GM19395 (cell line): Measurements from ENCODE around the gene LACTBL1.
"Not testable (repeated sequence)": the region's sequence is repeated elsewhere in the genome, so short reads cannot be mapped to it uniquely, and the experiment has no call there.

Experiments
- ATAC-seq: cut with Tn5 transposase; IDR thresholded peaks from one replicate; pipeline ENCODE4 v1.9.1; 2021; ENCODE audit warnings: mild to moderate bottlenecking, moderate library complexity; ENCODE audit not compliant: unreplicated experiment

Gene LACTBL1

DNA sequence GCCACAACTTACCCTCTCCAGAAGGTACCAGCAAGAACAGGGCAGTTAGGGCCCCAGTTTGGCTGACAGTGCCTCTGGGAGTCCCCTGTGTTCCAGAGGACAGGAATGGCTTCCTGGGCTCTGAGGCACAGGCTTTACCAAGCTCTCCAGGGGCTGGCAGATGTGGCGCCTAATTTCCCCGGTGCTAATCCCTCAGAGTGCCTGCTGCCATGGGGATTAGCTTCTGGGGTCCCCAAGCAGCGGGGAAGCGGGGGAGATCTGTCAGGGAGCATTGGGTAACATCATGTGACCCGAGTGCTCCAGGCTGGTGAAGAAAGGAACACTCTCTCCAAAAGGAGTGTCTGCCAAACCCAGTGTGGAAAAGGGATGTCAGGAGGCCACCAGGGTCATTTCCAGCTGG is at the start of gene LACTBL1:
Gene LACTBL1 (minus strand): TSS at position 107 of the 400 bp plus-strand sequence. CDS start 550 bp downstream, outside the sequence.
- ATAC-seq, result no peak

- no peak for ATAC-seq
Observed at GRCh38 chr1:23021834-23022233, 49.2 kb upstream of the LACTBL1 start.

DNA sequence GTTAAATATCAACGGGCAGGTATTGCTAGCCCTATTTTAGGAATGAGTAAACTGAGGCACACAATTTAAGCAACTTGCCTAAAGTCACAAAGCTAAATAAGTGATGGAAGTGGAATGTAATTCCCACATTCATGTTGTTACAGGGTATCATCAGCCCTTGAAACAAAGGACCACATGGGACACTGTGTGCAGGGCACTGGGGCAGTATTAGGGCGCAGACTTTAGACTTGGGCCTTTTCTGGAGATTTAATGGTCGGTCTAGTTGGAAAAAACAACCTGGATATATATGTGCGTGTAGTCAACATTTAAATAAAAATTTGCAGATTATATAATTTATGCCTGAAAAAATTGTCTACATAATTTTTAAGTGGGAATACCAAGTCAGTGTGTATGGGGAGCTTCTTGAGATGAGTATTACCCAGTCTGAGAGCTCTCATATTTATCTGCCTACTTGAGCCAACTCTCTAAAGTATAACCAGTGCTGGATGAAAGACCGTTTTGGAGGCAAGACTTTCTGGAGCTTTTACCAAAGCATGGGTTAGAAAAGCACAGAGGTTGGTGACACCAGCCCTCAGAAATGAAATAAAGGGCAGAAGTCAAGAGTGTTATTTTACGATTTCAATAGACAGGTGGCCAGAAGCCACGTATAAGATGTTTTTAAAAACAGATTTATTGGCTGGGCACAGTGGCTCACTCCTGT is 48.2 kb upstream of the LACTBL1 start:
- no peak for ATAC-seq

GRCh38 chr1:23019863-23020625 is 47.4 kb upstream of the LACTBL1 start:
- peak; percentile 35 for ATAC-seq

- peak; percentile 88 for ATAC-seq
Observed at GRCh38 chr1:23019094-23019862, 46.6 kb upstream of the LACTBL1 start, which contains the start of gene KDM1A. Gene KDM1A (plus strand): TSS chr1:23019468. CDS start chr1:23019597, 129 bp downstream.

DNA sequence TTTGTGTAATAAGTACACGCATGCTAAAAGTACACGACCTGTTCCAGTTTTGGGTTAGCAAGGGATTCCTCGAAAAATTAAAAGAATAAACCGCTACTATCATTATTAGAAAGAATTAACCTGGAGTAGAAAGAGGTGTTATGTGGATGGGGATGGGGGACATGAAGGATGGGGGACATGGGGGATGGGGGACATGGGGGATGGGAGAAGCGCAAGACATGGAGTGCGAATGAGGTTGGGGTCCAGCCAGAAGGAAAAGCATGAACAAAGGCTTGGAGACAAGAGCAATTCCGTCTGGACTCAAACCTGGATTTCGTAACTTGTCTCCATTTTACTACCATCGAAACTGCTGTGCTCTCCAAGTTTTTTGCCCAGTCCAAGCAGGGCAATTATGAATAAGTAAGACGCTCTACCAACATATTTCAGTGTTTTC is 46.0 kb upstream of the LACTBL1 start:
- peak; percentile 16 for ATAC-seq

DNA sequence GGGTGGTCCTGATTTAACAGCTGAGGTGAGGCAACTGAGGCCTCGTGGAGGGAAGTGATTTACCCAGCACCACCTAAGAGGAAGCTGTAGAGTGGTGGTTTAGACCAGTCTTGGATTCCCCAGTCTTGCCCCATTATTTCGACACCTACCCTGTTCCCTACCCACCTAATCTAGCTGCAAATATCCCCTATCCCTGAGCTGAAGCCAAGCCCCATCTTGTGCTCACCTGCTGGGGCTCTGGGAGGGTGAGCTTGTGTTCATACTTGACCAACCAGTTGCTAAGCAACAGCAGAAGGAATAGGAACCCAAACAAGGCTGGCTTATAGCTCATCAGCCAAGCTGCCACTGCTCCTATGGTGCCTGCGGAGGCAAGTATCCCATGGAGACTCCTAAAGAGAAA is 41.0 kb upstream of the LACTBL1 start:
- no peak for ATAC-seq

- ATAC-seq, result not testable (repeated sequence)
Observed at GRCh38 chr1:23010025-23010424, 37.4 kb upstream of the LACTBL1 start.

GRCh38 chr1:23008901-23009300 is 36.2 kb upstream of the LACTBL1 start:
- no peak for ATAC-seq

DNA sequence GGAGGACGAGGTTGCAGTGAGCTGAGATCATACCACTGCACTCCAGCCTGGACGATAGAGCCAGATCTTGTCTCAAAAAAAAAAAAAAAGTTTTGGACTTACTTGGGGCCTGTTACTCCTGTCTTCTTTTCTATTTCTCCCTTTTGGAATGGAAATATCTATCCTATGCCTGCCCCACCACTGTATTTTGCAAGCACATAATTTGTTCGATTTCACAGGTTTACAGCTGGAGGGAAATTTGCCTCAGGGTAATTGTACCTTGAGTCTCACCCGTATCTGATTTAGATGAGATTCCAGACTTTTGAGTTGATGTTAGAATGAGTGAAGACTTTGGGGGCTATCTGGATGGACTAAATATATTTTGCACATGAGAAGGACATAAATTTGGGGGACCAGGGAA is 34.4 kb upstream of the LACTBL1 start:
- no peak for ATAC-seq

DNA sequence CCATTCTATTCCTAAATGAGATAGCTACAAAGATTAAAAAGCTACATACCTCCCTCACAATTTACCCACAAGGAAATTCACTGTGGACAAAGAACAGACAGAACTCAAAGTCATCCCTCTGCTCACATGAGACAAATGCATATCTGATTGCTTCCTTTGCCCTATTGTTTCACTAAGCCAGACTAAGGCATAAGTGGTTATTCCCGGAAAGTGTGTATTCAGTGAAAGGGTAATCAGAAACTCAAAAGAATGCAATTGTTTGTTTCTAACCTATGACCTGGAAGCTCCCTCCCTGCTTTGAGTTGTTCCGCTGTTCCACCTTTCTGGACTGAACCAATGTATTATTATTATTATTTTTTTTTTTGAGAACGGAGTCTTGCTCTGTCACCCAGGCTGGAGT is 32.1 kb upstream of the LACTBL1 start:
- not testable (repeated sequence) for ATAC-seq

- no peak for ATAC-seq
Observed at GRCh38 chr1:23004112-23004511, 31.4 kb upstream of the LACTBL1 start.

DNA sequence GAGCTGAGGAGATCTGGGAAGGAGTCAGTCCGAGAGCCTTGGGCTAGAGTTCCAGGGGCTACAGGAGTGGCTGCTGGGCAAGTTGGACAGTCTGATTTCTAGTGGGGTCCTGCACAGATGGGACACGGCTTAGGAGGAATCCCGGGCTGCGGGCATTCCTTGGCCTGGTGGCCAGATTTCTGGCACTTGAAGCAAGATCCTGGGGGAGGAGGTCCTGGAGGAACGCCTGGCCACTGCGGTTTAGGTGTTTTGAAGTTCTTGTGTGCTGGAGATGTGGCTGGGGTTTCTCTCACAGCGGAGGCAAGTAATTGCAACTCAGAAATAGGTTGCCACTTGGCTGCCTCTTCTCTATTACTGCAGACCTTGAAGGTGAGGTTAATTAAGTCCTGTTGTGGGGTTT is 29.6 kb upstream of the LACTBL1 start:
- ATAC-seq, result not testable (repeated sequence)

- ATAC-seq, result not testable (repeated sequence)
Observed at GRCh38 chr1:23000133-23000532, 27.5 kb upstream of the LACTBL1 start.

GRCh38 chr1:22997528-22997927 is 24.9 kb upstream of the LACTBL1 start:
- not testable (repeated sequence) for ATAC-seq

DNA sequence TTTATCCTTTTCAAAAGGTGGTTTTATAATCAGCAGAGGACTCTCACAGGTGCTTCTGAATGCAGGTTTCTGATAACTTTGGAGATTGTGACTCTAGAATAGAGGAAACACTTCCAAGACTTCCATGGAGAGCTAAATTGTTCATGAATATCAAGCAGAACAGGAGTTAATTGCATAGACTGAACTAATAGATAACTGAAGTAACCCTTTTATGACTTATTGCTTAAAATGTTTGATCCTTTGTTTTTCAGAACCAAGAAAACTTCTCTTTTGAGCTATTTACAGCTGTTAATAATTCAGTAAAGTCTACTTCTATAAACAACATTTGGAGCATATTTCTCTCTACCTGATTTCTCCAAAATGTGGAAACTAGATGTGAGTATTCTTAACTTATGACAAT is 23.1 kb upstream of the LACTBL1 start:
- ATAC-seq, result no peak

GRCh38 chr1:22993220-22993795 is 20.6 kb upstream of the LACTBL1 start:
- ATAC-seq, result not testable (repeated sequence)

DNA sequence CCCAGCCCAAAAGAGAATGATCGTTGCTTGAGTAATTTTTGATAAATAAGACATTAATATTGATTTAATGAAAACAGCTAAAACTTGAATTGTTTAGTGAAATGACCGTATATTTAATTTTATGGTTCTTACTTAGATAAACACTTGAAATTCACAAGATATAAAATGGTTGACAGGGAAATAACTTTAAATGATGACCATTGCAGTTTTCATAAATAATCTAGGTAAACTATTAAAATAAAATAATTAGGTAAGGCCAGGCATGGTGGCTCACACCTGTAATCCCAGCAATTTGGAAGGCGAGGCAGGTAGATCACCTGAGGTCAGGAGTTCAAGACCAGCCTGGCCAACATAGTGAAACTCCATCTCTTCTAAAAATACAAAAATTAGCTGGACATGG is 19.7 kb upstream of the LACTBL1 start:
- ATAC-seq, result not testable (repeated sequence)

DNA sequence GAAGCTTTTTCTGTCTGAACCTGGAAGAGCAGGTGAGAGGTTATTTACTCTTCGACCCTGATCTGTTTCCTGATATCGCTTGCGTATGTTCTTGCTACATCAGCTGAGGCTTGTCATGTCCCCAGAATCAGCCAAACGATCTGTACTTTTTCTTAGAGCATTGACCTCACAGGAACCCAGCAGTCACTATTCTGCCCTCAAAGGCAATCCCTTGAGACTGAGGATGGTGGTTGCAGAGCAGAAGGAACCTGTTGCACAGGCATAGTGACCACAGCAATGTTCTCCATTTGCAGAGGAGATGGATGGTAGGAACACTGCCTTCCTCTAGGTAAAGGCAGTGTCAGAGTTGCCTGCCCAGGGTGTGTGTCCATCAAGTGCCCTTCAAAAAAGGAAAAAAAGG is 11.3 kb upstream of the LACTBL1 start:
- ATAC-seq, result no peak

GRCh38 chr1:22980471-22980790 is 7.8 kb upstream of the LACTBL1 start:
- not testable (repeated sequence) for ATAC-seq

DNA sequence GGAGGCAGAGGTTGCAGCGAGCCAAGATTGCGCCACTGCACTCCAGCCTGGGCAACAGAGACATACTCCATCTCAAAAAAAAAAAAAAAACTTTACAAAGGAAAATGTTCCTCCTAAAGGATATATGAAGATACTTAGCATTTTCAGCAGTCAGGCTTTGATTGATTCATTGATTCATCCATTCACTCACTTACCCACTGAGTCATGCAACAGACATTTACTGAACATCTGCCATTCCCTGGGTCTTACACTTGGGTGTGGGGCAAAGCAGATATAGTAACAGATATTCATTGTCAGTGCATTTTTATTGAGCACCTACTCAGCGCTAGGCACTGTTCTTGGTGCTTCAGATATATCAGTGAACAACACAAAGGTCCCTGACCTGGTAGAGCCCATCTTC is 5.6 kb upstream of the LACTBL1 start:
- ATAC-seq, result no peak
